ENCODE data around the gene TNFAIP8. TPM values are rescaled to one million over a fixed set of nuclear protein-coding genes. Genes with fewer than 3 reads are reported as not detected.

TNFAIP8 gene
- total and polyA plus RNA-seq, 11 donors: 3.6 to 30.8 (median 12.6) TPM

DNA sequence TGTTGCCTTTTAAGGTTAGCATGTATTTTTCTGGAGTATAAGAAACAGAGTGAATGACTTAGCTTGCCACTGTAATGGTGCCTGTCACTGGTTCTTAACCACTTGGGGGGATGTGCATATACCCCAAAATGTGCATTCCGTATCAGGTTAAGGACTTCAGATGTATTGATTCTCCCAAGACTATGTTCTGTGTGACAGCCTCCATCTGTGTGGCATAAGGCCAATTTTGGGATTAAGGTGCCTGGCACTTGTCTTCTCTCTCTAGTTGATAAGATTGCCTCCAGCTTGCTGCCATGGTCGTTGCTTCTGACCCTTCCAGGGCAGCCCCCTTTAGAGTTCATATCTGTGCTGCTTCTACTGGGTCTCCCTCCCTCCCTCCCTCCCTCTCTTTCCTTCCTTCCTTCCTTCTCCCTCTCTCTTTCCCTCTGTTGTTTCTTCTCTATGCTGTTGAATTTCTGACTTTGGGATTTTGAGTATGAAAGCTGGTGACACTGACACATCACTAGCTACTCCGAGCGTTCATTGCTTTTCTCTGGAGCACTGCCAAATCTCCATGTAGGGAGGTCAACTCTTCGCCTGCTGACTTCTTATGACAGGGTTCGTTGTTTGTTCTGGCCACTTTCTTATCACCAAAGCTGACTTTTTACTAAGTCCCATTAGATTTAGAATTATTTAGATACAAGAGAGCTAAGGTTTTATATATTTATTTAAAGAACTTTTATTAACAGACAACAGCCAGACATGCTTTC, 31.0 kb downstream of the TNFAIP8 start:
- no peaks in the 10 kb centered on the region for H3K9me3 ChIP-seq
- 18 to 36% (median 24%) methylated on average over 6 of the region's 6 CpGs for WGBS, 4 donors
- no peaks in the 10 kb centered on the region for H3K27me3 ChIP-seq
- no peaks in the 10 kb centered on the region for H3K36me3 ChIP-seq
- no peak overlapping the region for H3K4me3 ChIP-seq
- H3K27ac ChIP-seq: peak overlapping the region in 6 of 12 donors; percentile 8 to 80 (median 20)
- DNase-seq: peak in 4 of 5 donors; percentile 48 to 56 (median 51)
- ATAC-seq: peak in 3 of 4 donors; percentile 66 to 75 (median 67)
- TF ChIP-seq, protein P1, sequence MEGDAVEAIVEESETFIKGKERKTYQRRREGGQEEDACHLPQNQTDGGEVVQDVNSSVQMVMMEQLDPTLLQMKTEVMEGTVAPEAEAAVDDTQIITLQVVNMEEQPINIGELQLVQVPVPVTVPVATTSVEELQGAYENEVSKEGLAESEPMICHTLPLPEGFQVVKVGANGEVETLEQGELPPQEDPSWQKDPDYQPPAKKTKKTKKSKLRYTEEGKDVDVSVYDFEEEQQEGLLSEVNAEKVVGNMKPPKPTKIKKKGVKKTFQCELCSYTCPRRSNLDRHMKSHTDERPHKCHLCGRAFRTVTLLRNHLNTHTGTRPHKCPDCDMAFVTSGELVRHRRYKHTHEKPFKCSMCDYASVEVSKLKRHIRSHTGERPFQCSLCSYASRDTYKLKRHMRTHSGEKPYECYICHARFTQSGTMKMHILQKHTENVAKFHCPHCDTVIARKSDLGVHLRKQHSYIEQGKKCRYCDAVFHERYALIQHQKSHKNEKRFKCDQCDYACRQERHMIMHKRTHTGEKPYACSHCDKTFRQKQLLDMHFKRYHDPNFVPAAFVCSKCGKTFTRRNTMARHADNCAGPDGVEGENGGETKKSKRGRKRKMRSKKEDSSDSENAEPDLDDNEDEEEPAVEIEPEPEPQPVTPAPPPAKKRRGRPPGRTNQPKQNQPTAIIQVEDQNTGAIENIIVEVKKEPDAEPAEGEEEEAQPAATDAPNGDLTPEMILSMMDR (IDR thresholded peaks at IDR 0.05): no peak
- no peak for TF ChIP-seq POLR2A (IDR thresholded peaks at IDR 0.05)
- intact Hi-C loops (cut with DNase I): no loop called here
- peaks cover 0 to 86% (median 11%) of the 10 kb centered on the region in 12 donors for H3K4me1 ChIP-seq

DNA sequence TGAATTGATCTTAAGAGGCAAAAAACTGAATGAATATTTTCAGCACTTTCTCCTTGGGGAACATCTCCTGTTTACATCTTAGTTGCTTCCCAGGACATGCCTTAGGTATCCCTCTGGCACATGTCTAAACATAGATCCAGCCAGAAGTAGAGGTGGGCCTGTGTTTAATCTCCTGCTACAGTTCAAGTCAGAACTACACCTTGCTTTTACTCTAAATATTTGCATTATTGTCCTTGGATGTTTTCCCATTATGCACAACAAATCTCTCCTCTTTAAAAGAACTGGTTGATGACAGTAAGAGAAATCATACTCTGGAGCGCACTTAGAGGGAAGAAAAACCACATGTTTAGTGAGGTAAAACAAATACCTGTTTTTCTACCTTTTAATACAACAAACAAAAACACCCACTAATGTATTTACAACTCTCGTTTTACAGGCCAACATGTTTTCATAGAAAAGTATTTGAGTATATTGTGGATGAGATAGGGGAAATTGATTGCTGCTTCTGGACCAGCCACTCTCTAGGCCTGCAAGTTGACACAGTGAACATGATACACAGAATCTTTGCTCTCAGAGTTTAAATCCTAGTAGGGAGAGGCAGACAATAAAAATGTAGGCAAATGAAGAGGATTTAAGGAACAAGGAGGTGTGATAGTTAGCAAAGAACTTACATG, 32.3 kb downstream of the TNFAIP8 start:
- ATAC-seq: no peak
- no peaks in the 10 kb centered on the region for H3K9me3 ChIP-seq
- no peak overlapping the region for H3K4me3 ChIP-seq
- H3K27ac ChIP-seq: peak overlapping the region in 2 of 12 donors; percentile 10 to 80
- H3K4me1 ChIP-seq: peaks cover 0 to 73% (median 11%) of the 10 kb centered on the region in 12 donors
- no peaks in the 10 kb centered on the region for H3K27me3 ChIP-seq
- peaks cover 0 to 8% (median 0%) of the 10 kb centered on the region in 9 donors for H3K36me3 ChIP-seq
- intact Hi-C loops (cut with DNase I): no loop called here
- TF ChIP-seq POLR2A (IDR thresholded peaks at IDR 0.05): no peak
- WGBS, 4 donors: 69 to 84% (median 77%) methylated on average over 2 of the region's 2 CpGs
- DNase-seq: no peak

DNA sequence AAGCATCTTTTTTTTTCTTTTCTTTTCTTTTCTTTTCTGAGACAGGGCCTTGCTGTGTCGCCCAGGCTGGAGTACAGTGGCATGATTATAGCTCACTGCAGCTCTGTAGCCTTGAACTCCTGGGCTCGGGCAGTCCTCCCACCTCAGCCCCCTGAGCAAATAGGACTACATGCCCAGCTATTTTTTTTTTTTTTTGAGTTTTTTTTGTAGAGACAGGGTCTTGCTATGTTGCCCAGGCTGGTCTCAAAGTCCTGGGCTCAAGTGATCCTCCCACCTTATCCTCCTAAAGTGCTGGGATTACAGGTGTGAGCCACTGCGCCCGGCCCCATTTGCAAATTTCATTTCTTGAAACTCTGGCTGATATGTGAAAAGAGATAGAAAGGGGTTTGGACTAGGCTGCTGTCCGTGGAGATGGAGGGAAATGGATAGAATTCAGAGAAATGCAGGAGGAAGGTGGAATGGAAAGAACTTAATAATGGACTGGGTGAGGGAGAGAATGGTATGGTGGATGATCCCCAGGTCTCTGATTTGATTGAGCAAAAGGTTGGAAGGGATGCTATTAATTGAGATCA, 32.9 kb downstream of the TNFAIP8 start:
- peaks cover 0 to 73% (median 11%) of the 10 kb centered on the region in 12 donors for H3K4me1 ChIP-seq
- peak overlapping the region in 1 of 12 donors; percentile 80 for H3K27ac ChIP-seq
- ATAC-seq (no peak), DNase-seq (no peak)
- H3K36me3 ChIP-seq: peaks cover 0 to 14% (median 1%) of the 10 kb centered on the region in 9 donors
- 82 to 95% (median 94%) methylated on average over 5 of the region's 5 CpGs for WGBS, 4 donors
- no peaks in the 10 kb centered on the region for H3K27me3 ChIP-seq
- no peak for TF ChIP-seq POLR2A (IDR thresholded peaks at IDR 0.05)
- TF ChIP-seq, protein P1 (IDR thresholded peaks at IDR 0.05): no peak
- no peak overlapping the region for H3K4me3 ChIP-seq
- H3K9me3 ChIP-seq: no peaks in the 10 kb centered on the region
- intact Hi-C loops (cut with DNase I): no loop called here

DNA sequence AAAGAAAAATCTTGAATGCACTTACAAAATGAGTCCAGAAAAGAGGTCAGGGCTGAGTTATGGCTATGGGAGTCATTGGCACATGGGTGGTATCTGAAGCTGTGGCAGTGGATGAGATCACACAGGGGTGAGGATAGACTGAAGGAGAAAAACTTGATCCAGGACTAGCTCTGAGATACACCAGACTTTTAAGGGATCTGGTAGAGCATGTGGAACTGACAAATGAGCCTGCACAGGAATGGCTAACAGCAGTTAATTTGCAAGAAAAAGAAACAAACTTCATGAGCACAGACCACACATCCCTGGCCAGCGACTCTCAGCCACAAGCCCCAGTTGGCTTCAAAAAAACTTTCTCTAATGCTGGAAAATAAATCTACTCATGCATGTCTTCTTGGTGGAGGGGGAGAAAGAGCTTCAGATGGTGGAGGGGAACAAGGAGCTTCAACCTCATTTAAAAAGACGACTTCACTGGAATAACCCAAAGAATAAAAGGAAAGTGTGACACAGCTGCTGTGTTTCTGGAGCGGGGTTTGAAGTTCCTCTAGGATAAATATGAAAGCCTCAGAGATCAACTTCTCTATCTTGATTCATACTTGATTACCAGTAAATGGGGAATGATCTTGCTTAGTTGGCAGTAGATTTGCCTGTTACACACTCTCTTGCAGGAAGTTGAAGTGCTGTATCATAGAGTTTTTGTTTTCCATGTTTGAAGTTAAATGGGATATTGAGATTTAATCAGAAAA, 33.6 kb downstream of the TNFAIP8 start:
- no peak for DNase-seq
- Histone ChIP-seq H3K36me3 (peaks cover 0 to 21% (median 4%) of the 10 kb centered on the region in 9 donors), H3K4me1 (peaks cover 0 to 73% (median 11%) of the 10 kb centered on the region in 12 donors), H3K27ac (peak overlapping the region in 1 of 12 donors; percentile 80), H3K9me3 (no peaks in the 10 kb centered on the region), H3K27me3 (no peaks in the 10 kb centered on the region), H3K4me3 (peak overlapping the region in 2 of 12 donors; percentile 1 to 8)
- intact Hi-C loops (cut with DNase I): no loop called here
- ATAC-seq: peak in 1 of 4 donors; percentile 26
- WGBS, 4 donors: 72 to 79% (median 74%) methylated on average over 3 of the region's 3 CpGs
- no peak for TF ChIP-seq POLR2A (IDR thresholded peaks at IDR 0.05)
- TF ChIP-seq, protein P1 (IDR thresholded peaks at IDR 0.05): no peak

Measured in heart left ventricle (tissue), 16 donors.